Lower leg skin (tissue), 4 donors: ENCODE results near the gene ARHGEF16. TPM values are rescaled to one million over a fixed set of nuclear protein-coding genes. Genes with fewer than 3 reads are reported as not detected.

Source experiments
- DNase-seq, 2 donors: peaks; one replicate each; pipeline ENCODE4 v3.0.0-alpha.2; 2019; ENCODE audit warnings: low spot score in 2 of 2
- H3K4me3 ChIP-seq: fragments of 200-600 bp; sonication (generic); 2 replicates; pipeline ENCODE4 v1.5.1; 2017; ENCODE audit warnings: mild to moderate bottlenecking, low read depth; ENCODE audit not compliant: poor library complexity, severe bottlenecking
- POLR2A ChIP-seq, 2 donors: fragments of 450-650 bp; IDR thresholded peaks; one replicate each; pipeline ENCODE4 v1.6.1; 2016 to 2017; ENCODE audit warnings: antibody characterized with exemption in 2 of 2, mild to moderate bottlenecking in 1 of 2, moderate library complexity in 1 of 2
- WGBS, 2 donors: methylation state at CpG; one replicate each; pipeline ENCODE4 v1.1.5; 2018; 5-methylcytosine and 5-hydroxymethylcytosine counted together
- intact Hi-C: fragments of 100-400 bp; cut with DNase I; formaldehyde crosslinking; loops from one replicate; pipeline ENCODE4 v1.15.0; 2023; ENCODE audit warnings: low total_unique reads
- total RNA-seq, 4 donors: library from RNA; depleted of rRNA; stranded (reverse); fragments of >200 nt; gene quantifications; one replicate each; pipeline ENCODE4 v1.1.0, GENCODE V29; 2016
- TF ChIP-seq, protein P1 (sequence below), 3 donors: fragments of 450-650 bp; IDR thresholded peaks; one replicate each; pipeline ENCODE4 v1.5.1; 2016; ENCODE audit warnings: antibody characterized with exemption in 3 of 3, mild to moderate bottlenecking in 3 of 3, moderate library complexity in 2 of 3

ARHGEF16 gene
- total RNA-seq, 4 donors from 2014 or later: 7.9 to 11.5 (median 9.8) TPM

DNA sequence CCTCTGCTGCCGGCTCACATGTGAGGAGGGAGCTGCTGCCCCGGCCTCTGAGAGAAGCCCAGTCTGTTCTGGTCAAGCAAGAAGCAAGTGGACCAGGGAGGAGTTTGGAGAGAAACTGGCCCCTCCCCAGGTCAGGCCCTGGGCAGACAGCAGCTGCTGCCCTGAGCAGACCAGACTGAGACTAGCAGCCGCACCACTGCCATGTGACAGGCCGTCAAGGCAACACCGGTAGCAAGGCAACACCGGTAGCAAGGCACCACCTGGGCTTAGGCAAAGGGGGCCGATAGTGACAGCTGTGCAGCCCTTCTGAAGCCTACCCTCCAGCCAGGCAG is 50.3 kb downstream of the ARHGEF16 start:
- no peak for DNase-seq
- no peak for TF ChIP-seq POLR2A (IDR thresholded peaks at IDR 0.05)
- TF ChIP-seq, protein P1, sequence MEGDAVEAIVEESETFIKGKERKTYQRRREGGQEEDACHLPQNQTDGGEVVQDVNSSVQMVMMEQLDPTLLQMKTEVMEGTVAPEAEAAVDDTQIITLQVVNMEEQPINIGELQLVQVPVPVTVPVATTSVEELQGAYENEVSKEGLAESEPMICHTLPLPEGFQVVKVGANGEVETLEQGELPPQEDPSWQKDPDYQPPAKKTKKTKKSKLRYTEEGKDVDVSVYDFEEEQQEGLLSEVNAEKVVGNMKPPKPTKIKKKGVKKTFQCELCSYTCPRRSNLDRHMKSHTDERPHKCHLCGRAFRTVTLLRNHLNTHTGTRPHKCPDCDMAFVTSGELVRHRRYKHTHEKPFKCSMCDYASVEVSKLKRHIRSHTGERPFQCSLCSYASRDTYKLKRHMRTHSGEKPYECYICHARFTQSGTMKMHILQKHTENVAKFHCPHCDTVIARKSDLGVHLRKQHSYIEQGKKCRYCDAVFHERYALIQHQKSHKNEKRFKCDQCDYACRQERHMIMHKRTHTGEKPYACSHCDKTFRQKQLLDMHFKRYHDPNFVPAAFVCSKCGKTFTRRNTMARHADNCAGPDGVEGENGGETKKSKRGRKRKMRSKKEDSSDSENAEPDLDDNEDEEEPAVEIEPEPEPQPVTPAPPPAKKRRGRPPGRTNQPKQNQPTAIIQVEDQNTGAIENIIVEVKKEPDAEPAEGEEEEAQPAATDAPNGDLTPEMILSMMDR (IDR thresholded peaks at IDR 0.05): no peak
- intact Hi-C loops: no loop called here
- WGBS, 2 donors: 44 to 74% methylated on average over 5 to 6 of the region's 7 CpGs
- H3K4me3 ChIP-seq: no peak overlapping the region

DNA sequence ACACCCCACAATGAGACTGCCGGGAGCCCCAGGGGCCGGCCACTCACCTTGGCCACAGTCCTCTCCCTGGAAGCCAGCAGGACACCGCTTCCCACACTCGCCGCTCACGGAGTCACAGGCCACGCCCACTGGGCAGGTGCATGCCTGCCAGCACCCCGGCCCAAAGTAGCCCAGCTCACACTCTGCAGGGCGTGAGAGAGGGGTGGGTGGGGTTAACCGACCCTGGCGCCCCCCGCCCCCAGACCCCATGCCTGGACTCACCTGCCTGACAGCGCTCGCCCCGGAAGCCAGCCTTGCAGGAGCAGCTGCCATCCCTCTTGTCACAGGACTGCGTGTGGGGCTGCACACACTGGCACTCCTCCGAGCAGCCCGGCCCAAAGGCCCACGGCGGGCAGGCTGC is 50.7 kb downstream of the ARHGEF16 start:
- WGBS, 2 donors: 70 to 71% methylated on average over 16 to 17 of the region's 20 CpGs
- intact Hi-C loops: no loop called here
- DNase-seq: no peak
- TF ChIP-seq, protein P1 (IDR thresholded peaks at IDR 0.05): no peak
- TF ChIP-seq POLR2A (IDR thresholded peaks at IDR 0.05): no peak
- no peak overlapping the region for H3K4me3 ChIP-seq

DNA sequence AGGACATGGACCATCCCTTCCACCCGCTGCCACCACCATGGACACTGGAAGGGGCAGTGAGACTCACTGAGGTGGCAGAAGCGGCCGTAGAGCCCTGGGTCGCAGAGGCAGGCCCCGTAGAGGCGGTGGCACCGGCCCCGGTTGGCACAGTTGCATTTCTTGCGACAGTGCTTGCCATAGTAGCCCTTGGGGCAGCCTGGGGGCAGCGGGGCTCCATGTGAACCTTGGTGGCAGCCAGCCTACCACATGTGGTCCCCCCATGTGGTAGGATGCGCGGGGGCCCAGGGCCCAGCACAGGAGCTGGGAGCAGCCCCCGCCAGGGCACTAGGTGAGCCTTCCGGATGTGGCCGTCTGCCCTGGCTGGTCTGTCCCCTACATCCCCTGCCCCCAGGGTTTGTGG is 51.6 kb downstream of the ARHGEF16 start:
- 90 to 91% methylated on average over 5 to 15 of the region's 15 CpGs for WGBS, 2 donors
- intact Hi-C loops: no loop called here
- TF ChIP-seq POLR2A (IDR thresholded peaks at IDR 0.05): no peak
- TF ChIP-seq, protein P1 (IDR thresholded peaks at IDR 0.05): no peak

DNA sequence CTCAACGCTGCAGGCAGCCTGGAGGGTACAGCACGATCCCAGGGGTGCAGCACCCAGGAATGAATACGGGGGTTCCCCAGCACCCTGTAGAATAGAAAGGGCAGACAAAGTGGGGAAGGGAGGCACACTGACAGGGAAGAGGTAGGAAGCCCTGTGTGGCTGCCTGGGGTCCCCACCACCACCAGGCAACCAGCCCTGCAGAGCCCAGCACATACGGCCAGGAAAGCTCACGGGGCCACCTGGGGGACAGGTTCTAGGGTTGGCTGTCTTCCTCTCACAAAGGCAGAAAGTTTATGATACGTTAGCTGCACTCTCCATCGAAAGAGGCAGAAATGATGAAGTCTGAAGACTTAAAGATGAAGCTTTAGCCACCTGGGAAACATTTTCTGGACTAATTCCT is 52.5 kb downstream of the ARHGEF16 start:
- intact Hi-C loops: no loop called here

More for the DNA sequence above, 51.6 kb downstream of the ARHGEF16 start:
- H3K4me3 ChIP-seq: no peak overlapping the region
- no peak for DNase-seq

DNA sequence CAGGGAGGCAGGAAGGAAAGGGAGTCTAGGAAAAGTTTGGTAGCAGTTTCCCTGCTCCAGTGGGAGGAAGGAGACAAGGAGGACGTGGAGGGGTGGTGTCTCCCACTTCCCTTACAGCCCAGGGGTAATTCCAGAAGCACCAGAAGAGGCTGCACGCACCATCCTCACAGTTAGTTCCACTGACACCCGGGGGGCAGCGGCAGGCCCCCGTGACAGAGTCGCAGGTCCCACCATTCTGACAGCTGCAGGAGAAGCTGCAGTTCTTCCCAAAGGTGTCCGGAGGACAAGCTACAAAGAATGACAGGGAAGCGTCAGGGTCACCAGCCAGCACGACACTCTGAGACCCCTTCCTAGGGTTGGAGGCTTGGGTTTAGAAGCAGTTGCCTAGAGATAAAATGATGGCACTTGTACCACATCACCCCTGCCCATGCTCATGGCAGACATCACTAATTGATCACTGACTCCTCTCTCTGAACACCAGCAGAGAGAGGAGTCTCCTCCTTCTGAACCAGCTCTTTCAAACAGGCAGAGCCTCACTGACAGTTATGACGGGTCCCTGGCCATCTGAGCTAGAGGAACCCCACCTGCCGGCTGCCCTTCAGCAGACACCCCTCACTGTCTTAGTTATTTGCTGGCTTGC is 53.3 kb downstream of the ARHGEF16 start:
- TF ChIP-seq, protein P1 (IDR thresholded peaks at IDR 0.05): no peak
- no peak for TF ChIP-seq POLR2A (IDR thresholded peaks at IDR 0.05)
- WGBS, 2 donors: 94 to 95% methylated on average over 11 of the region's 11 CpGs
- intact Hi-C loops: no loop called here

More for the DNA sequence above, 52.5 kb downstream of the ARHGEF16 start:
- TF ChIP-seq POLR2A (IDR thresholded peaks at IDR 0.05): no peak
- TF ChIP-seq, protein P1 (IDR thresholded peaks at IDR 0.05): no peak
- DNase-seq: no peak
- no peak overlapping the region for H3K4me3 ChIP-seq
- WGBS, 2 donors: 92 to 94% methylated on average over 7 of the region's 7 CpGs

More for the DNA sequence above, 53.3 kb downstream of the ARHGEF16 start:
- DNase-seq: no peak
- no peak overlapping the region for H3K4me3 ChIP-seq
